Right lobe of liver (tissue), 6 donors: ENCODE data around the gene IAH1. TPM values are rescaled to one million over a fixed set of nuclear protein-coding genes. Genes with fewer than 3 reads are reported as not detected.
A peak's percentile ranks its signal among the peaks of the same experiment; 100 is the strongest.

Source experiments
- ATAC-seq, 4 donors: fragments of 200-7000 bp; cut with Tn5 transposase; one replicate each; pipeline ENCODE4 v1.9.1; 2020; ENCODE audit warnings: mild to moderate bottlenecking in 4 of 4, moderate library complexity in 4 of 4
- DNase-seq, 3 donors: peaks; one replicate each; pipeline ENCODE4 v3.0.0-alpha.2; 2020
- H3K27ac ChIP-seq, 3 donors: fragments of 200-600 bp; one replicate each; pipeline ENCODE4 v1.8.0; 2022
- H3K27me3 ChIP-seq, 2 donors: fragments of 200-600 bp; one replicate each; pipeline ENCODE4 v1.8.0; 2022
- H3K36me3 ChIP-seq, 4 donors: fragments of 200-600 bp; sonication (generic) in 1 of 4; one replicate each; pipeline versions ENCODE4 v1.5.1 to v1.8.0; 2017 to 2022; ENCODE audit warnings: control low read depth in 1 of 4
- H3K4me1 ChIP-seq, 4 donors: fragments of 200-600 bp; sonication (generic) in 1 of 4; one replicate each; pipeline versions ENCODE4 v1.5.1 to v1.8.0; 2017 to 2022; ENCODE audit warnings: control low read depth in 1 of 4
- H3K4me3 ChIP-seq, 3 donors: fragments of 200-600 bp; one replicate each; pipeline ENCODE4 v1.8.0; 2022
- H3K9me3 ChIP-seq, 4 donors: fragments of 200-600 bp; sonication (generic) in 1 of 4; one replicate each; pipeline versions ENCODE4 v1.5.1 to v1.8.0; 2017 to 2022; ENCODE audit warnings: control low read depth in 1 of 4
- POLR2A ChIP-seq: fragments of 450-650 bp; IDR thresholded peaks from one replicate; pipeline ENCODE4 v1.6.1; 2017; ENCODE audit warnings: antibody characterized with exemption, mild to moderate bottlenecking
- WGBS: methylation state at CpG from one replicate; pipeline ENCODE4 v1.1.6; 2018; ENCODE audit warnings: low coverage, low lambda C conversion rate; ENCODE audit not compliant: insufficient coverage; ENCODE audit errors: missing lambda C conversion rate; 5-methylcytosine and 5-hydroxymethylcytosine counted together
- intact Hi-C, 2 donors: fragments of 100-400 bp; cut with DNase I; formaldehyde crosslinking; loops; one replicate each; pipeline versions ENCODE4 v1.11.2 to v1.14.1; 2022
- total RNA-seq, 6 experiments: library from RNA; depleted of rRNA in 2 of 6; stranded (reverse); fragments of >200 nt in 2 of 6; fragmentation: NEBNext Ultra II Directional in 3 of 6; extraction: Animal tissue kit (Norgen Biotek cat#: 25700) in 3 of 6; gene quantifications; one replicate each; pipeline versions ENCODE4 v1.1.0 to v1.2.4, GENCODE V29; 2016 to 2023
- TF ChIP-seq, protein P1 (sequence below), 4 donors: fragments of 200-600 bp in 3 of 4; fragments of 450-650 bp in 1 of 4; IDR thresholded peaks; one replicate each; pipeline versions ENCODE4 v1.5.1 to v1.8.0; 2016 to 2022; ENCODE audit warnings: antibody characterized with exemption in 4 of 4, mild to moderate bottlenecking in 2 of 4
- donor health status: DM: no; HTN: yes; CAD: no.
- donor health status: DM: no; HTN: no; CAD: no.
- donor health status: DM: no; HTN: no; CAD: no.
- donor health status: DM: no; HTN: yes; CAD: no.
- donor health status: DM: no; HTN: yes; CAD: no.

Gene IAH1
- total RNA-seq, 6 experiments from 2014 or later, result 30.4 to 41.3 (median 33.6) TPM

DNA sequence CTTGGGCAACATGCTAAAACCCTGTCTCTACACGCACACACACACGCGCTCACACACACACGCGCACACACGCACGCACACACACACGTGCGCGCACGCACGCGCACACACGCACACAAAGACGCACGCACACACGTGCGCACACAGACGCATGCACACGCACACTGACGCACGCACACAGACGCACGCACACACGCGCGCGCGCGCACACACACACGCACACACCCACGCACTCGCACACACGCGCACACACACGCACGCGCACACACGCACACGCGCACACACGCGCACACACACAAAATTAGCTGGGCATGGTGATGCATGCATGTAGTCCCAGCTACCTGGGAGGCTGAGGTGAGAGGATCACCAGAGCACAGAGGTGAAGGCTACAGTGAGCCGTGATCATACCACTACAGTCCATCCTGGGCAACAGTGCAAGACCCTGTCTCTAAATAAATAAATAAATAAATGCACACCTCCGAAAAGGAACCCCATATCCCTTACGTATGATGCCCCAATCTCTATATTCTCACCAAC, 8.1 kb upstream of the IAH1 start:
- Histone ChIP-seq H3K9me3 (no peaks in the 10 kb centered on the region), H3K36me3 (peaks cover 0 to 4% (median under 1%) of the 10 kb centered on the region in 4 donors), H3K27me3 (no peaks in the 10 kb centered on the region), H3K4me3 (no peak overlapping the region), H3K27ac (no peak overlapping the region), H3K4me1 (no peaks in the 10 kb centered on the region)
- TF ChIP-seq, protein P1, sequence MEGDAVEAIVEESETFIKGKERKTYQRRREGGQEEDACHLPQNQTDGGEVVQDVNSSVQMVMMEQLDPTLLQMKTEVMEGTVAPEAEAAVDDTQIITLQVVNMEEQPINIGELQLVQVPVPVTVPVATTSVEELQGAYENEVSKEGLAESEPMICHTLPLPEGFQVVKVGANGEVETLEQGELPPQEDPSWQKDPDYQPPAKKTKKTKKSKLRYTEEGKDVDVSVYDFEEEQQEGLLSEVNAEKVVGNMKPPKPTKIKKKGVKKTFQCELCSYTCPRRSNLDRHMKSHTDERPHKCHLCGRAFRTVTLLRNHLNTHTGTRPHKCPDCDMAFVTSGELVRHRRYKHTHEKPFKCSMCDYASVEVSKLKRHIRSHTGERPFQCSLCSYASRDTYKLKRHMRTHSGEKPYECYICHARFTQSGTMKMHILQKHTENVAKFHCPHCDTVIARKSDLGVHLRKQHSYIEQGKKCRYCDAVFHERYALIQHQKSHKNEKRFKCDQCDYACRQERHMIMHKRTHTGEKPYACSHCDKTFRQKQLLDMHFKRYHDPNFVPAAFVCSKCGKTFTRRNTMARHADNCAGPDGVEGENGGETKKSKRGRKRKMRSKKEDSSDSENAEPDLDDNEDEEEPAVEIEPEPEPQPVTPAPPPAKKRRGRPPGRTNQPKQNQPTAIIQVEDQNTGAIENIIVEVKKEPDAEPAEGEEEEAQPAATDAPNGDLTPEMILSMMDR (IDR thresholded peaks at IDR 0.05), result no peak
- no peak for TF ChIP-seq POLR2A
- DNase-seq (no peak), ATAC-seq (no peak)
- intact Hi-C loops, result no loop called here
- WGBS, result 71% methylated on average over 40 of the region's 46 CpGs

DNA sequence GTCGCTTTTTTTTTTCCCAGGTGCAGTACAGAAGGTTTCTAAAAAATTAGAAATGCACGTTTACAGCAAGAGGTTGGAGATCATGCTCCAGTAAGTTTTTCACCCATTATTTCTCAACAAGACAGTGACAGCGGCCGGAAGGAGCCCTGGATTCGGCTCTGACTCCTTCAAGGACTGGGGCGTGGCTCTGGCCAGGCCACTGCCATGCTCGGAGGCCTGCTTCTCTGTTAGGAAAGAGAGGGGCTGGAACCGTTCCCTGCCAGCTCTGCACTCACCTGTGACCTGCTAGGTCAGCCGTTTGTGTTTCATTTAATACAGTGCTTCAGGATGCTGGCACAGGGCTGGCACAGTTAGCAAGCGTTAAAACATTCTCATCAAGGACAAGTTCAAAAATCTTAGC, 6.7 kb upstream of the IAH1 start:
- no peak overlapping the region for H3K27ac ChIP-seq
- intact Hi-C loops, result no loop called here
- no peaks in the 10 kb centered on the region for H3K9me3 ChIP-seq
- DNase-seq (no peak), ATAC-seq (no peak)
- no peak overlapping the region for H3K4me3 ChIP-seq
- no peaks in the 10 kb centered on the region for H3K4me1 ChIP-seq
- 77% methylated on average over 4 of the region's 10 CpGs for WGBS
- TF ChIP-seq, protein P1 (IDR thresholded peaks at IDR 0.05), result no peak
- TF ChIP-seq POLR2A, result no peak
- peaks cover 0 to 4% (median under 1%) of the 10 kb centered on the region in 4 donors for H3K36me3 ChIP-seq
- no peaks in the 10 kb centered on the region for H3K27me3 ChIP-seq

DNA sequence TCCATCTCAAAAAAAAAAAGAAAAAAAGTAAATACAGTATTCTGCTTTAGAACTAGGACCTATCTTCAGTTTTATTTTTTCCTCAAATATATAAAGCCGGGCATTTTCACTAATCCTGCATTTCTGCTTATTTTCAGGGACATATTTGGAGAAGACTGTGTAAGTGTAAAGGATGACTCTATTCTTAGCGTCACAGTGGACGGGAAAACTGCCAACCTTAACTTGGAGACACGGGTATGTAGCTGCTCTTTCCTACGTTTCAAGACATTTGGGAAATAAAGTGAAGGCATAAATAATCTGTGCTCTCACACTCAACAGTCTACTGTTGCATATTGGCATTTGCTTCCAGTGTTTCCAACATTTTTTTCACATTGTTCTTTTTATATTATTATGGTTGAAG, 3.1 kb upstream of the IAH1 start:
- Histone ChIP-seq H3K27ac (no peak overlapping the region), H3K36me3 (peaks cover 0 to 4% (median under 1%) of the 10 kb centered on the region in 4 donors), H3K27me3 (no peaks in the 10 kb centered on the region), H3K4me1 (peaks cover 0 to 11% (median 6%) of the 10 kb centered on the region in 4 donors), H3K9me3 (no peaks in the 10 kb centered on the region), H3K4me3 (no peak overlapping the region)
- 90% methylated on average over 5 of the region's 5 CpGs for WGBS
- no peak for DNase-seq
- intact Hi-C loops, result no loop called here
- ATAC-seq, result no peak
- no peak for TF ChIP-seq POLR2A
- TF ChIP-seq, protein P1 (IDR thresholded peaks at IDR 0.05), result no peak

DNA sequence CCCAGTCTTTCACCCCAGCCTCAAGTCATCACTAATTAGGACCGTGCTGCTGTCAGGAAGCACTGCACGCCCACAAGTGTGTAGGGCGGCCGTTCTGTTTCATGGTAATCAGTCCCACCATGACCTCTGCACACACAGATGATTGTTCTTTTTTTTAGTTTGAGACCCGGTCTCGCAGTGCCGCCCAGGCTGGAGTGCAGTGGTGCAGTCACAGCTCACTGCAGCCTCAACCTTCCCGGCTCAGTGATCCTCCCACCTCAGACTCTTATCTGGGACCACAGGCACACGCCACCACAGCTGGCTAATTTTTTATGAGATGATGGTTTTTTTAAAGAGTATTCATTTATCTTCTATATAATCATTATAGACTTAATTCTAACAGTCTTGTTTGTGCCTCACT, 1.8 kb upstream of the IAH1 start:
- intact Hi-C loops, result no loop called here
- H3K27me3 ChIP-seq, result no peaks in the 10 kb centered on the region
- H3K36me3 ChIP-seq, result peaks cover 0 to 4% (median under 1%) of the 10 kb centered on the region in 4 donors
- no peak overlapping the region for H3K4me3 ChIP-seq
- WGBS, result 96% methylated on average over 8 of the region's 9 CpGs
- TF ChIP-seq POLR2A, result no peak
- TF ChIP-seq, protein P1 (IDR thresholded peaks at IDR 0.05), result no peak
- ATAC-seq, result no peak
- H3K27ac ChIP-seq, result no peak overlapping the region
- peaks cover 0 to 11% (median 6%) of the 10 kb centered on the region in 4 donors for H3K4me1 ChIP-seq
- DNase-seq, result peak in 1 of 3 donors; percentile 16
- no peaks in the 10 kb centered on the region for H3K9me3 ChIP-seq
